Measurements from ENCODE around the gene INPP4A. TPM values are rescaled to one million over a fixed set of nuclear protein-coding genes. Genes with fewer than 3 reads are reported as not detected.

The INPP4A gene
- total and polyA plus RNA-seq, 2 donors (not counting 3 experiments of a cell fraction or from before 2014, with no cell fraction given), result 14.9 to 28.8 TPM

- Histone ChIP-seq H3K9ac (replicated peaks; ENCODE audit: extremely low read depth, insufficient read depth, low read length) (no peak overlapping the region), H2AFZ (ENCODE audit: low read depth, low read length) (no peak overlapping the region), H4K20me1 (replicated peaks; ENCODE audit: control insufficient read depth, extremely low read depth, insufficient read depth, low read length) (no peaks in the 10 kb centered on the region), H3K36me3 (ENCODE audit: control insufficient read depth in 2 of 2, extremely low read depth in 1 of 2, insufficient read depth in 2 of 2, low read length in 2 of 2) (no peaks in the 10 kb centered on the region), H3K4me2 (ENCODE audit: insufficient read depth, low read length) (no peak overlapping the region), H3K9me1 (replicated peaks; ENCODE audit: control insufficient read depth, extremely low read depth, insufficient read depth, low read length) (no peaks in the 10 kb centered on the region), H3K79me2 (ENCODE audit: control insufficient read depth, insufficient read depth, low read length) (peaks cover 32% of the 10 kb centered on the region), H3K9me3 (replicated peaks; ENCODE audit: control insufficient read depth, insufficient read depth, low read length) (no peaks in the 10 kb centered on the region), H3K4me3 (replicated peaks in 1 of 3; ENCODE audit: insufficient read depth in 1 of 3, low read depth in 1 of 3, low read length in 3 of 3) (no peak overlapping the region), H3K4me1 (ENCODE audit: control insufficient read depth, extremely low read depth, insufficient read depth, low read length) (peaks cover 34% of the 10 kb centered on the region), H3K27ac (ENCODE audit: insufficient read depth, low read depth, low read length) (no peak overlapping the region), H3K27me3 (ENCODE audit: control insufficient read depth in 2 of 2, insufficient read depth in 2 of 2, low read length in 2 of 2) (no peaks in the 10 kb centered on the region)
- FAIRE-seq, result peak; percentile 18
- dilution Hi-C loops (cut with MboI; ENCODE audit: extremely low pct_ligation_motif_present, low sequenced_read_pairs), result no loop called here
- DNase-seq (ENCODE audit: low read depth, low spot score), result no peak
- POLR2A ChIA-PET, result no interaction called here
- intact Hi-C loops (cut with micrococcal nuclease), result no loop called here
- CTCF ChIA-PET, result interaction anchor here (1.1 kb wide), 1 partner anchor 28 kb away, joined by 3 read pairs; no protein-coding TSS in a partner anchor
- no peak for TF ChIP-seq POLR2AphosphoS5 (IDR thresholded peaks at IDR 0.05; ENCODE audit: insufficient read depth, low read depth, low read length)
- no peak for TF ChIP-seq MYC (IDR thresholded peaks at IDR 0.05; ENCODE audit: low read depth, low read length)
- no peak for TF ChIP-seq FOS (IDR thresholded peaks at IDR 0.05; ENCODE audit: borderline replicate concordance, insufficient read depth, low read length)
- TF ChIP-seq MAX (IDR thresholded peaks at IDR 0.05; ENCODE audit: insufficient read depth, insufficient read length), result no peak
- no peak for TF ChIP-seq GATA2 (IDR thresholded peaks at IDR 0.05; ENCODE audit: insufficient read depth, insufficient read length, low read depth, low read length)
- TF ChIP-seq, protein P1, sequence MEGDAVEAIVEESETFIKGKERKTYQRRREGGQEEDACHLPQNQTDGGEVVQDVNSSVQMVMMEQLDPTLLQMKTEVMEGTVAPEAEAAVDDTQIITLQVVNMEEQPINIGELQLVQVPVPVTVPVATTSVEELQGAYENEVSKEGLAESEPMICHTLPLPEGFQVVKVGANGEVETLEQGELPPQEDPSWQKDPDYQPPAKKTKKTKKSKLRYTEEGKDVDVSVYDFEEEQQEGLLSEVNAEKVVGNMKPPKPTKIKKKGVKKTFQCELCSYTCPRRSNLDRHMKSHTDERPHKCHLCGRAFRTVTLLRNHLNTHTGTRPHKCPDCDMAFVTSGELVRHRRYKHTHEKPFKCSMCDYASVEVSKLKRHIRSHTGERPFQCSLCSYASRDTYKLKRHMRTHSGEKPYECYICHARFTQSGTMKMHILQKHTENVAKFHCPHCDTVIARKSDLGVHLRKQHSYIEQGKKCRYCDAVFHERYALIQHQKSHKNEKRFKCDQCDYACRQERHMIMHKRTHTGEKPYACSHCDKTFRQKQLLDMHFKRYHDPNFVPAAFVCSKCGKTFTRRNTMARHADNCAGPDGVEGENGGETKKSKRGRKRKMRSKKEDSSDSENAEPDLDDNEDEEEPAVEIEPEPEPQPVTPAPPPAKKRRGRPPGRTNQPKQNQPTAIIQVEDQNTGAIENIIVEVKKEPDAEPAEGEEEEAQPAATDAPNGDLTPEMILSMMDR (IDR thresholded peaks at IDR 0.05; ENCODE audit: extremely low read depth in 1 of 2, insufficient read depth in 1 of 2, low read depth in 1 of 2, low read length in 2 of 2), result no peak
- TF ChIP-seq JUN (IDR thresholded peaks at IDR 0.05; ENCODE audit: borderline replicate concordance, insufficient read depth, insufficient read length, low read depth), result no peak
- BruUV-seq (replicated peaks), result no TSS peak
Observed at GRCh38 chr2:98461498-98462049, 16.9 kb downstream of the INPP4A start.

Data from endothelial cell of umbilical vein (primary cell).